ENCODE results near the gene PPP1R13L. TPM values are rescaled to one million over a fixed set of nuclear protein-coding genes. Genes with fewer than 3 reads are reported as not detected.

The PPP1R13L gene
- total and polyA plus RNA-seq, 2 of the 8 experiments (the other 6 are each of a cell fraction or from before 2014, with no cell fraction given): 9.1 to 15.3 TPM

- TF ChIP-seq RAD21 (IDR thresholded peaks at IDR 0.05 in 1 of 2, conservative IDR thresholded peaks at IDR 0.05 in 1 of 2; ENCODE audit: low read depth in 2 of 2, low read length in 2 of 2): no peak
Observed at GRCh38 chr19:45424191-45425058, 19.6 kb upstream of the PPP1R13L start (continued).
